GM18951 (cell line): ENCODE measurements around the gene NEURL1B.

Experiments
- POLR2A ChIP-seq: IDR thresholded peaks from 4 replicates; pipeline ENCODE4 v1.6.1; 2011; ENCODE audit warnings: mild to moderate bottlenecking; ENCODE audit not compliant: insufficient read length, insufficient read depth; ENCODE audit errors: extremely low read depth
- in situ Hi-C: fragments of 300-500 bp; cut with MboI; formaldehyde crosslinking; loops from one replicate; pipeline ENCODE4 v1.12.0; 2022; ENCODE audit warnings: low sequenced_read_pairs, mixed read lengths, inconsistent platforms; ENCODE audit not compliant: unreplicated experiment

The NEURL1B gene

DNA sequence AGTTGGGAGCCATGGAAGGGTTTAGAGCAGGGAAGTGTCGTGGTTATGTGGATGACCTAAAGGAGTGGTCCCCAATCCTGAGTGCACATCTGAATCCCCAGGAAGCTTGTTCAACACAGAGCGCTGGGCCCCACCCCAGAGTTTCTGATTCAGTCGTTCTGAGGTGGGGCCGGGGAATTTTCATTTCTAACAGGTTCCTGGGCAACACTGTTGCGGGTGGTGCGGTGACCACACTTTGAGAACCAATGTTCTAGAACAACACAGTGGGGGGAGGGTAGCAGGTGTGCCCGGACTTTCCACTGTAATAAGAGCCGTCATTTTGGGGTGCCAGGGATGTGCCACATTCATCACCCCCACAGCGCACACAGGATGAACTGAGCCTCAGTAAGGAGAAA is 90.6 kb downstream of the NEURL1B start:
- TF ChIP-seq POLR2A = no peak
- in situ Hi-C loops = no loop called here

DNA sequence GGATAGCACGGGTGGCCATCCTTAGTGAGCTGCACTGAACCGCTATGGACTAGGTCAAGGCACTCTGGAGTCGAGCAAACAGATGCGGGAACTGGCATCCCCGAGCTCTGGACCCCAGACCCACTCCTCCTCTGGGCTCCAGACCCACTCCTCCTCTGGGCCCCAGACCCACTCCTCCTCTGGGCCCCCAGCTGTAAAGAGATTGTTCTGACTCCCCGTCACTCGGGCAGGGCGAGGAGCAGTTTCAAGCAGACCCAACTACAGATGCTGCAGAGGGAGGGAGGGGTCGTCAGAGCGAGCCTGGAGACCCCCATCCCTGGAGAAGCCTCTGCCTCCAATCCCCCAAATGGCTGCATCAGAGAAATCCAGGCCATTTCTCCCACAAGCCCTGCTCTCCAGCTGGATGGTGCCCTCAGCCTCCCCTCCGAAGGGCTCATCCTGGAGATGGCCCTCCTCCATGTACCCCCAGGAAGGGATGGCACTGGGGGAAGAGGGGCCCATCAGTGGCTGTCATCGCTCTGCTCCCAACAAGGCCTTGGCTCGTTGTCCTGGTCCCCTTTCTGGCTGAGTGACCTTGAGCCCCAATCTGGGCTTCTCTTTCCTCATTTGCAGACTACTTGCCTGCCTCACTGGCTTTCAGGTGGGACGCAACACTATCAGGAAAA is 91.3 kb downstream of the NEURL1B start:
- in situ Hi-C loops = no loop called here
- TF ChIP-seq POLR2A = no peak

DNA sequence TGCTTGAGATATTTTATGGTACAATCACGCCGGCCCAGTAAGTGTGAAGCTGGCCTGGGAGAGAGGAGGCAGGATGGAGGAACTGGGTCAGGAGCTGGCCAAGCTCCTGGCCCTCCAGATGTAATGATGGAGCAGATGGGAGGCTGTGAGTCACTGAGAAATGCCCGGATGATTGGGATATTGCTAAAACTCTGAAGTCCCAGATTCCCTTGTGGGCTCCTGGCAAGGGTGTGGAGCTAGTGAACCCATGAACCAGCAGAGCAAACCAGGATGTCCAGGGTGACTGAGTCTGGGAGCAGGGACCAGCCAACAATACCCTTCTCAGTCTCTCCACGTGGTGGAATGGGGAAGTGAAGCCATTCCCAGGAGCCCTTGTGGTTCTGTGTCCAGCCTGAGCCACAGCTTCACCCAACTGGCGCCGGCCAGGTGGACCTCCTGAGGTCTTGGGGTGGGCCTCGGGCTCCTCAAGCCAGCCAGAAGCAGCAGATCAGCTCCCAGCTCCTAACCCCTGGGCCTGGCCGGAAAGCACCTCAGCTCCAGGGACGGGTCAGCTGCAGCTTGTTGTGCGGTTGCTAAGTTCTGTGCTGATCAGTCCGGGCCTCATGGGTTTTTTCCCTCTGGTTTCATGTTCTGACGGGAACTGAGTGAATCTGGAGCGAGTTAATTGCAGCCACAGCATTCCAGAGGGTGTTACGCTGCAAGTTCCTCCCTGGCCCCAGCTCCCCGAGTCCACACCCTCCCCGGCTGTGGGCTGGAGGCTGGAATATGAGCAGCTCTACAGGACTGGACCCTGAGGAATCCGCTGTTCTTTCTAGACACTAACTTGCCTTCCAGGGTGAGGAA is 92.3 kb downstream of the NEURL1B start:
- in situ Hi-C loops = no loop called here
- no peak for TF ChIP-seq POLR2A

DNA sequence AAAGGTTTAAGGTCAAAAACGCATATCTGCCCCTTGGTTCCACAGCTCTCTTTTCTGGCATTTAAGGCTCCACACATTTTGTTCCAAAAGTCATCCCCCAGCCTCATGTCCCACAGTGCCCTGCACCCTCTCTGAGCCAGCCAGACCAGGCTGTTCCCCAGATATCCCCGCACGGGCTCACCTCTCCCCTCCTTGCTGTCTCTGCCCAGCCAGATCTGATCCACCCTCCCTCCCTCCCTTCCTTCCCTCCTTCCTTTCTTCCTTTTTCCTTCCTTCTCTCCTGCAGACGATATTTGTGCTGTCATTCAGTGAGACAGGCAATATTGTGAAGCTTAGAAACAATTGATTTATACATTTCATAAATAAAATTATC is 92.9 kb downstream of the NEURL1B start:
- in situ Hi-C loops = no loop called here
- TF ChIP-seq POLR2A = no peak

DNA sequence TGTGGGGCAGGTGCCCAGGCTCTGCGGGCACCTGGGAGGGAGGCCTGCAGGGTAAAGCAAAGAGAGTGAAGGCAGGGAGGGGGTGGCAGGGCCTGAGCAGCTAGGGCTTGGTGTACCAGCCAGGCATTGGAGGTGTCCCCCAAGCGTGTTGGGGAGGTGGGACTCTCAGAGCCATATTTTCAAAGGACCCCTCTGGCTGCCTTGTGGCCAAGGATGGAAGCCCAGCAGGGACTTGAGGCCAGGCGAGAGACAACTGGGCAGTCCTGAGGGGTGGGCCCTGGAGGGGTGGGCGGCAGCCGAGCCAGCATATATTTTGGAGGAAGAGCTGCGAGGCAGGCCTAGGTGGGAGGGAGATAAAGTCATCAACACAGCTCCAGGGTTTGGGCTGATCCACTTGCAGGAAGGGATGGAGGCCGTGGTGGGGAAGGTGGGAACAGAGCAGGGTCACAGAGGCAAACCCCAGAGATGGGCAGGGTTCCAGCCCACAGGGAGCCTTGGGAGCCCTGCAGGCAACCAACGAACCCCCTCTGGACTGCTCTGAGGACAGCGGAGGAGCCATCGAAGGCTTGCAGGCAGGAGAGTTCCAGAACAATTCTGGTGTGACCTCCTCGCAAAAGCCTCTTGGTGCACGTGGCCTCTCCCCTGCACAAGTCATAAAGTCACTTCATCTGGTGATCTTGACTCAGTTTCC is 94.2 kb downstream of the NEURL1B start:
- no peak for TF ChIP-seq POLR2A
- in situ Hi-C loops = no loop called here

DNA sequence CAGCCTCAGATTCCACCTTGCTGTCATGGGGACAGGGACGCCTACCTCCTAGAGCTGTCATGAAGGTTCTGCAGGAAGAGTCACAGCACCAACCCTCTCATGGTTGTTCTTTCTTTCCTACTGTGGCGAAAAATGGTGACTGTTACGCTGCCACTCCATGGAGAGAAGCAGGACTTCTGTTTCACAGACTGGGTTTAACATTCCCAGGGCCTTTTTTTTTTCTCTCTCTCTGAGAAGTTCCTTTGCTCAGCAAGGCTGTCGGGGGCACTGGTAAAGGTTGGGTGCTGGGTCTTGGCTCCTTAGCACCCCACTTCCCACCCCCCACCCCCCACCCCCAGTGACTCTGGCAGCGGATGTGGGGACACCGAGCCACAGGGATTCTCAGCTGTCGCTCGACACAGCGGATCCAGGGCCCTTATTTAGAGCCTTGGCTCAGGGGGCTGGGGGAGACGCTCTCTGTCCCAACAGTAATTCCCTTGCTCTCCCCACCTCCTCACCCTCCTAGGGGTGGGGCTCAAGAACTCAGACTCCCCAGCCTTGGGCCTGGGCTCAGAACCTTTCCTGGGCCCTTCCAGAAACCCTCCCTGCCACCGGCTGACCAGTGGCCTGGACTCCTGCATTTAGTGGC is 95.6 kb downstream of the NEURL1B start:
- no peak for TF ChIP-seq POLR2A
- in situ Hi-C loops = no loop called here

DNA sequence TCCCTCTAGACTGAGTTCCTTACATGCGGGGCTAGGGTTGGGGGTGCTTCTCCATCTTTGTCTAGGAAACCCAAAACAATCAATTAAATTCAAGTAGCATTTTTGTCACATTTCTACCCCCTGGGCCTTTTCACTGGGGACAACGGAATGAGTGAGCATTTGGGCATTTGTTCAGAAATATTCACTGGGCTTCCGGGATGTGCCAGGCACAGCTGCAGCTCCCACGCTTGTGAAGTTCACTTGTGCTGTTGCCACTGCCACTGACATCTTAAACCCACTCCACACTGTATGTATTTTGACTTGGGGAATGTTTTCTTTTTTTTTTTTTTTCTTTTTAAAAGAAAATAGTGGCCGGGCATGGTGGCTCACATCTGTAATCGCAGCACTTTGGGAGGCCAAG is 98.3 kb downstream of the NEURL1B start:
- TF ChIP-seq POLR2A = no peak
- in situ Hi-C loops = no loop called here

DNA sequence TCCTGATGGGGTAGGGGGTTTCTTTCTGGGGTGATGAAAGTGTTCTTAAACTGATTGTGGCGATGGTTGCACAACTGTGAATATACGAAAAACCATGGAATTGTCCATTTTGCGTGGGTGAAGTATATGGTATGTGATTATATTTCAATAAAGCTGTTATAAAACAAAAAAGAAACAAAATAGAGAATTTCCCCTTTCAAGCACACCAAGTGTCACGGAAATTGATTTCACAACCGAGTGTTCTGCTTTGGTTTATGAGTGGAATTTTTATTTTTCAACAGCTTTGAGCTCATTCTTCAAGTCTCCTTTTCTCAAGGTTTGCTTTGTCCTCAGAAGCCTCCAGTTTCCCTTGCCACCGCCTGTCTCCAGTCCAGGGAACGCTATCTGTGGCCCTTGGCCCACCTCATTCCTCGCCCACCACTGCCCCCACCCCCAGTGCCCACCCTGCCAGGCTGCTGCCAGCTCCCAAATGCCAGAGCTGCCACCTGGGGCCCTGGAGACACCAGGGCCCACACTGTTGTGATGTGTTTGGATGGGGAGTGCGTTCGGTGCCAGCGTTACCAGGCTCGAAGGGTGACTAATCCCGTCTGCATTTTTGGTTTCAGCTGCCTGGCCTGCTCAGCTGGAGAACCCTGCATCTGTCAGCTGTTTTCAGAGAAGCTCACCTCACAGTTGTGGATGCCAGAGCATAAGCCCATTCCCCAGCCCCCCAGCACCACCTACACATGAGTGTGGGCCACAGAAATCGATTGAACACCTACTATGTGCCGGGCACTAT is 99.6 kb downstream of the NEURL1B start:
- in situ Hi-C loops = no loop called here
- no peak for TF ChIP-seq POLR2A
